PFSK-1 (cell line): ENCODE measurements around the gene TTC3.

Experiments used
- FOXP2 ChIP-seq: optimal IDR thresholded peaks from 2 replicates; pipeline ENCODE3; 2011; ENCODE audit warnings: borderline replicate concordance, control low read depth, inconsistent platforms; ENCODE audit not compliant: insufficient read depth; ENCODE audit errors: extremely low read length, extremely low read depth
- POLR2AphosphoS5 ChIP-seq: IDR thresholded peaks from 2 replicates; pipeline ENCODE4 v1.6.1; 2012; ENCODE audit warnings: low read depth, mild to moderate bottlenecking, control low read depth, low read length, moderate library complexity
- REST ChIP-seq, 2 experiments: IDR thresholded peaks; 2 replicates each; pipeline versions ENCODE4 v1.6.1 to v1.8.0; 2011 to 2012; ENCODE audit warnings: low read depth in 2 of 2, low read length in 2 of 2, control low read depth in 1 of 2, inconsistent platforms in 1 of 2, mild to moderate bottlenecking in 1 of 2, moderate library complexity in 1 of 2; ENCODE audit not compliant: insufficient read depth in 1 of 2
- SIN3A ChIP-seq: IDR thresholded peaks from 2 replicates; pipeline ENCODE4 v1.6.1; 2012; ENCODE audit warnings: mild to moderate bottlenecking, low read length, moderate library complexity, borderline replicate concordance; ENCODE audit not compliant: insufficient read depth
- TAF1 ChIP-seq: IDR thresholded peaks from 2 replicates; pipeline ENCODE4 v1.6.1; 2012; ENCODE audit warnings: low read length, control low read depth, borderline replicate concordance; ENCODE audit not compliant: insufficient read depth

Gene TTC3

GRCh38 chr21:37060296-37060695, 12.8 kb upstream of the TTC3 start:
- no peak for TF ChIP-seq REST (IDR thresholded peaks at IDR 0.05; ENCODE audit: insufficient read depth in 1 of 2, low read depth in 2 of 2, low read length in 2 of 2)
- TF ChIP-seq POLR2AphosphoS5, result no peak
- TF ChIP-seq FOXP2, result peak; percentile 84
- TF ChIP-seq SIN3A, result peak; percentile 53; the same call in 1 of the 2 replicates
- no peak for TF ChIP-seq TAF1

GRCh38 chr21:37061926-37062592, 11.0 kb upstream of the TTC3 start:
- TF ChIP-seq POLR2AphosphoS5 (no peak), FOXP2 (no peak), TAF1 (no peak), REST (IDR thresholded peaks at IDR 0.05; ENCODE audit: insufficient read depth in 1 of 2, low read depth in 2 of 2, low read length in 2 of 2) (no peak), SIN3A (no peak)

- TF ChIP-seq TAF1 (no peak), FOXP2 (no peak), REST (IDR thresholded peaks at IDR 0.05; ENCODE audit: insufficient read depth in 1 of 2, low read depth in 2 of 2, low read length in 2 of 2) (no peak), SIN3A (no peak), POLR2AphosphoS5 (no peak)
Measured at GRCh38 chr21:37062593-37062935, 10.5 kb upstream of the TTC3 start.

GRCh38 chr21:37063433-37063832, 9.6 kb upstream of the TTC3 start:
- no peak for TF ChIP-seq REST (IDR thresholded peaks at IDR 0.05; ENCODE audit: insufficient read depth in 1 of 2, low read depth in 2 of 2, low read length in 2 of 2)

GRCh38 chr21:37064841-37065240, 8.2 kb upstream of the TTC3 start:
- TF ChIP-seq POLR2AphosphoS5, result no peak
